GM18505 (cell line): ENCODE data around the gene F11R.
"Not testable (repeated sequence)": the region's sequence is repeated elsewhere in the genome, so short reads cannot be mapped to it uniquely, and the experiment has no call there.

Source experiments
- ATAC-seq: cut with Tn5 transposase; IDR thresholded peaks from one replicate; pipeline ENCODE4 v1.9.1; 2021; ENCODE audit not compliant: unreplicated experiment
- POLR2A ChIP-seq: IDR thresholded peaks from 4 replicates; pipeline ENCODE4 v1.6.1; 2011; ENCODE audit warnings: borderline replicate concordance; ENCODE audit not compliant: insufficient read depth, insufficient read length; ENCODE audit errors: extremely low read depth

Gene F11R

DNA sequence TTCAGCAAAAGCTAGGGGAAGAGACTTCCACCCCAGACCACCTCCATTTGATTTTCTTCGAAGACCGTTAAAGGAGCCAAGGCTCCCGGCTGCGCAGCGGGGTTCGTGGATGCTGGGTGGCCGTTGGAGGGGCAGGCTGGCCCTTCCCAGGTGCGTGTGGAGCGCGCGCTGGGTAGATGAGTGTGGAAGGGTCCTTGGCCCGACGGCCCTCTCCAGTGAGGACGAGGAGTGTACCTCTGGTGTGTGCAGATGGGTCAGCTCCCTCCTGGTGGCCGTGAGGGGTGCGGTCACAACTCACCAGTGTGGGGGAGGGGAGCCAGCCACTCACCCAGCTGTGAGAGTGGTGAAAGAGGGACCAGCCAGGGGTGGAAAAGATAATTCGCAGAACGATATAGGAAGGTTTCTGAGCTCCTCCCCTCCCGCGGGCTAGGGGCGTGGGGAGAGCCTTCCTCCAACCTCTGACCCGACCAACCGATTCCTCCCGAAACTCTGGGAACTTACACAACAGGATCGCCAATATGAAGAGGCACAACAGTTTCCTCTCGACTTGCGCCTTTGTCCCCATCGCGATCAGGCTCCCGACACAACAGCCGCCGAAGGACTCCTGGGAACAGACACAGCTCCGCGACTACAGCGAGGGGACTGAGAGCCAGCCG lies at the start of gene F11R:
Gene F11R, minus strand, starts transcription at position 644 of the 656 bp plus-strand sequence. Its CDS starts 79 bp downstream, at position 565.
- peak; percentile 37 for ATAC-seq
- no peak for TF ChIP-seq POLR2A

DNA sequence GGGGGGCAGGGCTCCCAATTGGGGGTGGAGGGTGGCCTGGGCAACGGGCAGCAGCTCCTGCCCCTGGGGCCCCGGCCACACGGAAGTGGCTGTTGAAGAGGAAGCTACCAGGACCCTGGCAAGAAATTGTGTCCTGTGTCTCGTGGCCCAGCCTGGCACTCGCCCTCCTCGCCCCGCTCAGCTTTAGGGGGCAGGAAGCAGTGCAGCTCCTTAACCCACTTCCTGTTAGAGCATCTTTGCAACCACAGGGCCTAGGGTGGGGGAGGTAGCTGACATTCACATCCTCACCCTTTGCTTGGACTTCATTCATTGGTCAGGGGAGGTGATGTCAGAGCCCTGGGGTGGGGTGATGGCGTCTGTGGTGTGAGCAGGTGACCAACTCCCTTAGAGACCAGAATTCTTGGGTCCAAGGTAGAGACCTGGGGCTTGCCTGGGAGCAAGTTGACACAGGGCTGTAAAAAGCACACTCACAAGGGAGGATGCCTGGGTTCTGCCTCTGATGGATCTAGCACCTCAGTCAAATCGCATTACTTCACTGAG lies 48.8 kb upstream of the F11R start, which contains the start of gene ARHGAP30:
Gene ARHGAP30, minus strand, starts transcription at position 161 of the 540 bp plus-strand sequence. CDS start 267 bp downstream, outside the sequence.
- peak; percentile 87 for TF ChIP-seq POLR2A
- ATAC-seq: peak; percentile 73

GRCh38 chr1:161069241-161069640 lies 48.3 kb upstream of the F11R start:
- no peak for TF ChIP-seq POLR2A
- ATAC-seq: no peak

DNA sequence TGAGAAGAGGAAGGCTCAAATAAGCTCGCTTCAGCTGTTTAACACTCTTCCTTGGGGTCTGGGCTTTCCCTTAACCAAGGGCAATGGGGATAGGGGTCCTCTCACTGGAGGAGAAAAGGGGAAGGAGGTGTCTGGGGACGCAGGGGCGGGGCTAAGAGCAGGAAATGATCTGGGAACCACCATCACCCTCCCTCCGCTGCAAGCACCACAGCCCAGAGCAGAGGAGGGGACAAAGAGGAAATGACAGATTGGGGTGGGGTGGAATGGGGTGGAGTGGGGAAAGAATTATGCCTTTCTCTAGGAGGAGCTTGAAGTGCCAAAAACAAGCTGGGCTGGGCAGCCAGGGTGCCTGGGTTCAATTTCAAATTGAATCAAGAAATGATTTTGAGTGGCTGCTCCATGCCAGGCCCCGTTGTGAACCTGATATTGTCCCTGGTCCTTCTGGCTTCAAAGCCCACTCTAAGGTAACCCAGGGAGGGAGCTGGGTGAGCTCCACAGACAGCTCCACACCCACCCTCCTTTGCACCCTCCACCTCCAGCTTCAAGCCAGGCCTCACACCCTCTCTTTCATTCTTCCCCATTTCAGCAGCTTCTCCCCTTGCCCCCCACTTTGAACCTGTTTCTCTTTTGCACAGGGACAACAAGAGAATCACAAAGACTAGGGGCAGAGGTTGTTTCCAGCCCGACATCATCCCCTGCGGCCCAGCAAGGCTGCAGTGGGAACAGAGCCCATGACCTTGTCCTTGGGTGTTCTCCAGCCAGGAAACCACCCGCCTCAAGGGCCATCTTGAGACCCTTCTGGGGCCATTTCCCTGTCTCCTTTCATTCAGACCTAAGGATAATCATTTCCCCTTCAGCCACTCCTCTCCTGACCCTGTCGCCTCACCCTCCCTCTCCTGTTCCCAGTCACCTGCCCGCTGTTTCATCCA lies 47.6 kb upstream of the F11R start:
- ATAC-seq: peak; percentile 53
- TF ChIP-seq POLR2A: peak; percentile 75

DNA sequence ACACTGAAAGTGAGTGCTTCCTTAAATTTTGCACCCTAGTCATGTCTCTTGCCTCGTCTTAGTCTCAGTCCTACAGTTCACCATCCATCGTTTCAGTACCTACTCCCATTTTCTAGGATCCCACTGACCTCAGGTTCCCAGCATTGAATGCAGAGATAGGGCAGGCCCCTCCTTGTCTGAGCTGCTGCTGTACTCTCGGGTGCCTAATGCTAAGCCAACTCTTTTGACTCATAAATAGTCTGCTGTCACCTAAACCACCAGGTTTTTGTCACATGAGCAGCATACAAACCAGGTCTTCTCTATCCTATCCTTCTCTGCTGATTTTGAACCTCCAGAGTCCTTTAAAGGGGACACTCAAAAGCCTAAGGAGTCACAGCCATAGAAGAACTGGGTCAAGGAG lies 45.7 kb upstream of the F11R start:
- TF ChIP-seq POLR2A: no peak
- ATAC-seq: no peak

GRCh38 chr1:161065681-161066080 lies 44.7 kb upstream of the F11R start:
- not testable (repeated sequence) for ATAC-seq

DNA sequence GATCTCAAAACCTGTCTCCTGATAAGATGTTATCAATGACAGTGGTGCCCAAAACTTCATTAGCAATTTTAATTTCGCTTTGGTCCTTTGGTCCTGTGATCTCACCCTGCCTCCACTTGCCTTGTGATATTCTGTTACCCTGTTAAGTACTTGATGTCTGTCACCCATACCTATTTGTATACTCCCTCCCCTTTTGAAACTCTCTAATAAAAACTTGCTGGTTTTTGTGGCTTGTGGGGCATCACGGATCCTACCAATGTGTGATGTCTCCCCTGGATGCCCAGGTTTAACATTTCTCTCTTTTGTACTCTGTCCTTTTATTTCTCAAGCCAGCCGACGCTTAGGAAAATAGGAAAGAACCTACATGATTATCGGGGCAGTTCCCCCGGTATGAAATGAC lies 43.0 kb upstream of the F11R start:
- ATAC-seq: not testable (repeated sequence)

DNA sequence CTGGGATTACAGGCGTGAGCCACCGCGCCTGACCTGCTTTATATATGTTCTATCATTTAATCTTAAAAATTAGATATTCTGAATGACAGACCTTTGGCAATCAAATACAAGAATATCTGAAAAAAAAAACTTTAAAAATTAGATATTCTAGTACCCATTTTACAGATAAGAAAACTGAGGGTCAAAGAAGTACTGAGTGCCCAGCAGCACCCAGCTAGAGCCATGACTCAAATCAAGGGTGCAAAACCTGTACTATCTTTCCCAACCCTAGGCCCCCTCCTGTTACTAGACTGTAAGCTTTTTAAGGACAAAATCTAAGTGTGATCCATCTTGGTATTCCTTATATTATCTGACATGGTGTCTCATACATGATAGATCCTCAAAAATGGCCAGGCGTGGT lies 40.5 kb upstream of the F11R start:
- no peak for ATAC-seq
- no peak for TF ChIP-seq POLR2A

- TF ChIP-seq POLR2A: no peak
Measured at GRCh38 chr1:161059293-161059692, 38.3 kb upstream of the F11R start.

GRCh38 chr1:161054805-161055204 lies 33.9 kb upstream of the F11R start:
- ATAC-seq: no peak
- TF ChIP-seq POLR2A: no peak

More at GRCh38 chr1:161059293-161059692, 38.3 kb upstream of the F11R start:
- no peak for ATAC-seq

GRCh38 chr1:161054232-161054631 lies 33.3 kb upstream of the F11R start:
- TF ChIP-seq POLR2A: peak; percentile 12
- no peak for ATAC-seq

GRCh38 chr1:161052899-161053298 lies 31.9 kb upstream of the F11R start:
- ATAC-seq: no peak
- no peak for TF ChIP-seq POLR2A

GRCh38 chr1:161051219-161051618 lies 30.3 kb upstream of the F11R start:
- TF ChIP-seq POLR2A: no peak
- ATAC-seq: no peak

DNA sequence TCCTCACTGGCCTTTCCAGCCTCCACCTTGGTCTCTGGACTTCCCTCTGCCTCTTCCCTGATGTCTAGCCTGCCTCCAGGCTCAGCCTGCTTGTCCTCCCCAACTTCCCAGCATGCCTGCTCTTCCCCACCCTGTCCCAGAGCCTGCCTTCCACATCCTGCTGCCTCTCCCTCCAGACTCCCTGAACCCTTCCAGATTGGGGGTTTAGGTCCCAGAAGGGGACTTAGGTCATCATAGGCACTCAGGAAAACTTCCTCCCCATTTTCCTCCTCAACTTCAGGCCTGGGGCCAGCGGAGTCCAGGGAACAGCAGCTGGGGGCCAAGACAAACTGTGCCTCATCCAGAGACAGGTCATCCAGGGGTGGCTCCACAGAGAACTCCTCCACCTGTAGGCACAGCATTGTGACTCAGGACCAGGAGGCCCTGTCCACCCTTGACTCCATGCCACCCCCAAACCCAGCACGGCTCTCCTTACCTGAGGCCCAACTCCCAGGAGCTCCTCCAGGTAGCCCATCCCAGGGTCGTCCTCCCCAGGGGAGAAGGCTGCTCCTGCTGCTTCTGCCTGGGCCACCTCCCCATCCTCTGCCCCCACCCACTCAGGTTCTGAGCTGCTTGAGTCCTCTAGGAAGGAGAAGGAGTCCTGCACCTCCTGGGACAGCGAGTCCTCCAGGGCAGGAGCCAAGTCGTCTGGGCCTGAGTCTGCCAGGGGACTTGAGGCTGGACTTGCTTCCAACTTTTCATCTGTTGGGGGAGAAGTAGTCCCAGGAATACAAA lies 28.2 kb upstream of the F11R start:
- ATAC-seq: no peak
- TF ChIP-seq POLR2A: no peak
